SK-N-SH (cell line): Measurements from ENCODE around the gene F11. TPM values are rescaled to one million over a fixed set of nuclear protein-coding genes. Genes with fewer than 3 reads are reported as not detected.

Experiments
- CTCF ChIA-PET: fragments of 300-600, 350-600 bp; formaldehyde crosslinking; extraction: SDS; loops from one replicate; lab custom pipeline; 2021; lab: Yijun Ruan, JAX
- POLR2A ChIA-PET: fragments of 350-600 bp; sonication (Branson Sonifier 250); formaldehyde crosslinking; extraction: SDS; loops from one replicate; lab custom pipeline; 2020; ENCODE audit warnings: antibody characterized with exemption, inconsistent platforms; lab: Yijun Ruan, JAX
- DNase-seq: peaks from one replicate; pipeline ENCODE4 v3.0.0; 2012
- H2AFZ ChIP-seq: fragments of 200-600 bp; sonication (generic); 2 replicates; pipeline ENCODE4 v1.8.1; 2016; ENCODE audit warnings: antibody characterized with exemption, mild to moderate bottlenecking, low read depth
- H3F3A ChIP-seq: fragments of 200-600 bp; sonication (generic); replicated peaks from 2 replicates; pipeline ENCODE3; 2016; ENCODE audit warnings: antibody characterized with exemption, mild to moderate bottlenecking; ENCODE audit not compliant: insufficient read depth
- H3K27ac ChIP-seq, 2 experiments: fragments of 200-500 bp in 1 of 2; fragments of 200-600 bp in 1 of 2; sonication (Bioruptor generic) in 1 of 2; sonication (generic), shearing (Covaris generic) in 1 of 2; 2 replicates each; pipeline versions ENCODE4 v1.5.1 to v1.6.1; 2014 to 2016; ENCODE audit warnings: low read depth in 2 of 2, inconsistent platforms in 1 of 2, low read length in 1 of 2, mild to moderate bottlenecking in 1 of 2, mixed read lengths in 1 of 2
- H3K27me3 ChIP-seq: fragments of 200-600 bp; sonication (generic), shearing (Covaris generic); 2 replicates; pipeline ENCODE4 v1.6.1; 2016; ENCODE audit warnings: mixed run types; ENCODE audit not compliant: insufficient read depth
- H3K36me3 ChIP-seq, 2 experiments: fragments of 200-500 bp in 1 of 2; fragments of 200-600 bp in 1 of 2; sonication (Bioruptor generic) in 1 of 2; sonication (generic) in 1 of 2; replicated peaks in 1 of 2; 2 replicates each; pipeline versions ENCODE3 to v1.5.1; 2014 to 2016; ENCODE audit warnings: low read length in 1 of 2, mild to moderate bottlenecking in 1 of 2; ENCODE audit not compliant: insufficient read depth in 2 of 2, control insufficient read depth in 1 of 2
- H3K4me1 ChIP-seq, 2 experiments: fragments of 200-500 bp in 1 of 2; fragments of 200-600 bp in 1 of 2; sonication (Bioruptor generic) in 1 of 2; sonication (generic), shearing (Covaris generic) in 1 of 2; 2 replicates each; pipeline versions ENCODE4 v1.5.1 to v1.6.1; 2014 to 2016; ENCODE audit warnings: low read depth in 1 of 2, low read length in 1 of 2, mixed run types in 1 of 2; ENCODE audit not compliant: insufficient read depth in 2 of 2, control insufficient read depth in 1 of 2
- H3K4me2 ChIP-seq: fragments of 200-600 bp; sonication (generic), shearing (Covaris generic); 2 replicates; pipeline ENCODE4 v1.6.1; 2017; ENCODE audit warnings: mixed run types
- H3K4me3 ChIP-seq, 2 experiments: fragments of 200-500 bp in 1 of 2; fragments of 200-600 bp in 1 of 2; sonication (Bioruptor generic) in 1 of 2; sonication (generic), shearing (Covaris generic) in 1 of 2; 2 replicates each; pipeline versions ENCODE4 v1.5.1 to v1.8.1; 2014 to 2016; ENCODE audit warnings: low read depth in 2 of 2, inconsistent platforms in 1 of 2, low read length in 1 of 2, mild to moderate bottlenecking in 1 of 2, mixed read lengths in 1 of 2, moderate library complexity in 1 of 2
- H3K79me2 ChIP-seq: fragments of 200-600 bp; sonication (generic); 2 replicates; pipeline ENCODE4 v1.8.1; 2017; ENCODE audit warnings: mild to moderate bottlenecking; ENCODE audit not compliant: insufficient read depth
- H3K9ac ChIP-seq: fragments of 200-600 bp; sonication (generic); 2 replicates; pipeline ENCODE4 v1.6.1; 2017; ENCODE audit warnings: mixed run types
- H3K9me2 ChIP-seq: fragments of 200-600 bp; sonication (generic); 2 replicates; pipeline ENCODE4 v1.6.1; 2017; ENCODE audit warnings: mixed run types
- H3K9me3 ChIP-seq: fragments of 200-600 bp; sonication (generic); 2 replicates; pipeline ENCODE4 v1.6.1; 2017; ENCODE audit warnings: mixed run types, mild to moderate bottlenecking, moderate library complexity
- H4K20me1 ChIP-seq: fragments of 200-600 bp; sonication (generic); 2 replicates; pipeline ENCODE4 v1.6.1; 2017; ENCODE audit warnings: mild to moderate bottlenecking, mixed run types; ENCODE audit not compliant: insufficient read depth
- FOXJ3 ChIP-seq: sonication (generic); formaldehyde crosslinking; IDR thresholded peaks from 2 replicates; pipeline ENCODE4 v1.5.1; 2020; ENCODE audit warnings: mild to moderate bottlenecking, missing genetic modification reagents
- GATA2 ChIP-seq: sonication (generic); formaldehyde crosslinking; IDR thresholded peaks from 2 replicates; pipeline ENCODE4 v1.5.0; 2020; ENCODE audit warnings: mild to moderate bottlenecking, missing genetic modification reagents
- MAX ChIP-seq: IDR thresholded peaks from 2 replicates; pipeline ENCODE4 v1.4.0; 2012; ENCODE audit warnings: low read depth
- MEF2A ChIP-seq: IDR thresholded peaks from 2 replicates; pipeline ENCODE4 v1.4.0; 2012; ENCODE audit warnings: low read depth, borderline replicate concordance
- POLR2AphosphoS5 ChIP-seq: IDR thresholded peaks from 2 replicates; pipeline ENCODE4 v1.6.1; 2012; ENCODE audit warnings: low read depth, low read length
- RXRA ChIP-seq: IDR thresholded peaks from 2 replicates; pipeline ENCODE4 v1.4.0; 2012; ENCODE audit warnings: low read depth, mild to moderate bottlenecking, borderline replicate concordance
- SMC3 ChIP-seq: IDR thresholded peaks from 2 replicates; pipeline ENCODE4 v1.6.1; 2012; ENCODE audit warnings: low read depth, low read length, improper control_type of control experiment
- TAF1 ChIP-seq: IDR thresholded peaks from 2 replicates; pipeline ENCODE4 v1.6.1; 2012; ENCODE audit warnings: low read depth, mild to moderate bottlenecking, low read length, moderate library complexity, borderline replicate concordance
- TCF12 ChIP-seq: IDR thresholded peaks from 2 replicates; pipeline ENCODE4 v1.4.0; 2012
- USF1 ChIP-seq: IDR thresholded peaks from 2 replicates; pipeline ENCODE4 v1.4.0; 2012; ENCODE audit warnings: low read depth, borderline replicate concordance
- WGBS: methylation state at CpG from one replicate; pipeline ENCODE4 v1.1.6; 2017; ENCODE audit warnings: low lambda C conversion rate; 5-methylcytosine and 5-hydroxymethylcytosine counted together
- polyA plus RNA-seq, 3 experiments: library from polyadenylated mRNA; depleted of rRNA; stranded (reverse); fragments of >200 nt; gene quantifications; 2 replicates each; pipeline ENCODE4 v1.2.3, GENCODE V29; 2012

Gene F11
- polyA plus RNA-seq, 1 of the 3 experiments (the other 2 are of a cell fraction), result not detected

GRCh38 chr4:186335793-186336192 is 69.8 kb downstream of the F11 start:
- Histone ChIP-seq H3K27me3 (no peaks in the 10 kb centered on the region), H3K4me3 (no peak overlapping the region), H4K20me1 (no peaks in the 10 kb centered on the region), H3K27ac (no peak overlapping the region), H3K4me1 (no peaks in the 10 kb centered on the region), H2AFZ (no peak overlapping the region), H3K36me3 (no peaks in the 10 kb centered on the region), H3K9me3 (0 out of 2 replicates have a peak, but pooled peaks cover 10% of the 10 kb centered on the region), H3K4me2 (no peak overlapping the region), H3K9me2 (no peaks in the 10 kb centered on the region), H3K79me2 (no peaks in the 10 kb centered on the region), H3K9ac (no peak overlapping the region), H3F3A (no peaks in the 10 kb centered on the region)
- ChIA-PET POLR2A (no interaction called here), CTCF (interaction anchor here (0.6 to 1.4 kb wide), 2 partner anchors 40 to 72 kb away, joined by 3 read pairs; no protein-coding TSS in a partner anchor)
- no peak for DNase-seq
- no peak for TF ChIP-seq MAX
- no peak for TF ChIP-seq TCF12
- no peak for TF ChIP-seq POLR2AphosphoS5
- no peak for TF ChIP-seq FOXJ3 (CRISPR knock-in tag)
- TF ChIP-seq TAF1, result no peak
- TF ChIP-seq MEF2A, result no peak
- TF ChIP-seq USF1, result no peak
- no peak for TF ChIP-seq SMC3
- TF ChIP-seq RXRA, result no peak
- no peak for TF ChIP-seq GATA2 (CRISPR knock-in tag)
- WGBS, result 0% methylated on average over 1 of the region's 1 CpG

Other genes starting within 250 kb of the F11 start
- gene TLR3, start 197.0 kb upstream of the F11 start, polyA plus RNA-seq (2012; rRNA removed), result 0.51 and 0.68 TPM in 2 replicates
- gene FAM149A, start 161.5 kb upstream of the F11 start, polyA plus RNA-seq (2012; rRNA removed), result 0.21 and 0.38 TPM in 2 replicates
- gene CYP4V2, start 74.6 kb upstream of the F11 start, polyA plus RNA-seq (2012; rRNA removed), result 7.8 and 10.0 TPM in 2 replicates
- gene KLKB1, start 38.7 kb upstream of the F11 start, polyA plus RNA-seq (2012; rRNA removed), result 0.03 and 0.12 TPM in 2 replicates